HepG2 (cell line): ENCODE data around the gene EXOC6B. TPM values are rescaled to one million over a fixed set of nuclear protein-coding genes. Genes with fewer than 3 reads are reported as not detected.
A peak's percentile ranks its signal among the peaks of the same experiment; 100 is the strongest.

ENCODE experiments used
- KLF6 ChIP-seq: IDR thresholded peaks from 2 replicates; pipeline ENCODE4 v1.8.0; 2016; ENCODE audit warnings: missing biosample characterization, missing genetic modification reagents
- KMT2B ChIP-seq: IDR thresholded peaks from 2 replicates; pipeline ENCODE4 v1.6.1; 2016; ENCODE audit warnings: missing genetic modification reagents, missing compliant biosample characterization
- MTF1 ChIP-seq: sonication (generic); formaldehyde crosslinking; IDR thresholded peaks from 2 replicates; pipeline ENCODE4 v1.5.0; 2020; ENCODE audit warnings: missing genetic modification reagents
- RXRB ChIP-seq: IDR thresholded peaks from 2 replicates; pipeline ENCODE4 v1.6.1; 2016; ENCODE audit warnings: borderline replicate concordance, missing genetic modification reagents, missing compliant biosample characterization
- SIN3B ChIP-seq: fragments of 150-350 bp; IDR thresholded peaks from 2 replicates; pipeline ENCODE4 v1.6.1; 2014; ENCODE audit warnings: low read length
- ZBTB20 ChIP-seq: sonication (generic); formaldehyde crosslinking; IDR thresholded peaks from 2 replicates; pipeline ENCODE4 v1.8.1; 2023; ENCODE audit warnings: missing genetic modification reagents, low read depth, mild to moderate bottlenecking, borderline replicate concordance
- ZNF451 ChIP-seq: sonication (generic); formaldehyde crosslinking; IDR thresholded peaks from 2 replicates; pipeline ENCODE4 v1.5.0; 2020; ENCODE audit warnings: mild to moderate bottlenecking, missing genetic modification reagents
- ZNF543 ChIP-seq: sonication (generic); formaldehyde crosslinking; IDR thresholded peaks from 2 replicates; pipeline ENCODE4 v1.4.0; 2020; ENCODE audit warnings: mild to moderate bottlenecking, missing genetic modification reagents
- ZNF746 ChIP-seq: sonication (generic); formaldehyde crosslinking; IDR thresholded peaks from 2 replicates; pipeline ENCODE4 v1.8.0; 2022; ENCODE audit warnings: mild to moderate bottlenecking, missing genetic modification reagents
- ZNF75D ChIP-seq: sonication (generic); formaldehyde crosslinking; IDR thresholded peaks from 2 replicates; pipeline ENCODE4 v1.8.1; 2023; ENCODE audit warnings: missing genetic modification reagents, mild to moderate bottlenecking, borderline replicate concordance
- ZNF788 ChIP-seq: sonication (generic); formaldehyde crosslinking; IDR thresholded peaks from 2 replicates; pipeline ENCODE4 v1.5.0; 2020; ENCODE audit warnings: mild to moderate bottlenecking, missing genetic modification reagents, borderline replicate concordance
- polyA plus RNA-seq, 8 experiments: library from polyadenylated mRNA; depleted of rRNA in 3 of 8; stranded (reverse) in 7 of 8; unstranded in 1 of 8; fragments of >200 nt; fragmentation: Illumina TruSeq in 4 of 8; extraction: Trizol in 4 of 8; gene quantifications; 2 replicates each; pipeline versions ENCODE4 v1.2.1 to v1.2.3, GENCODE V29; 2011 to 2016; ENCODE audit warnings: low read depth in 4 of 8, missing spikeins in 1 of 8, mixed read lengths in 1 of 8; ENCODE audit not compliant: insufficient read depth in 1 of 8
- total RNA-seq, 5 experiments: library from RNA; depleted of rRNA; stranded (reverse); fragments of >200 nt; fragmentation: Illumina TruSeq; extraction: Trizol; gene quantifications; 2 replicates each; pipeline ENCODE4 v1.2.3, GENCODE V29; 2016; ENCODE audit warnings: low read depth in 1 of 5
- TF ChIP-seq, protein P1 (sequence below): sonication (generic); formaldehyde crosslinking; IDR thresholded peaks from 2 replicates; pipeline ENCODE4 v1.5.1; 2020; ENCODE audit warnings: missing genetic modification reagents, mild to moderate bottlenecking, borderline replicate concordance
- TF ChIP-seq, protein P2 (sequence below): sonication (generic); formaldehyde crosslinking; conservative IDR thresholded peaks from 2 replicates; pipeline ENCODE4 v1.4.0; 2020; ENCODE audit warnings: mild to moderate bottlenecking, missing genetic modification reagents, moderate library complexity
- TF ChIP-seq, protein P3 (sequence below): sonication (generic); formaldehyde crosslinking; IDR thresholded peaks from 2 replicates; pipeline ENCODE4 v1.8.1; 2022; ENCODE audit warnings: low read depth, mild to moderate bottlenecking, missing genetic modification reagents
- TF ChIP-seq, protein P4 (sequence below): sonication (generic); formaldehyde crosslinking; IDR thresholded peaks from 2 replicates; pipeline ENCODE4 v1.4.0; 2020; ENCODE audit warnings: missing genetic modification reagents, borderline replicate concordance

EXOC6B gene
- total and polyA plus RNA-seq, 2 of the 13 experiments (the other 11 are each of a cell fraction or from before 2014, with no cell fraction given), result 9.1 to 15.9 TPM

DNA sequence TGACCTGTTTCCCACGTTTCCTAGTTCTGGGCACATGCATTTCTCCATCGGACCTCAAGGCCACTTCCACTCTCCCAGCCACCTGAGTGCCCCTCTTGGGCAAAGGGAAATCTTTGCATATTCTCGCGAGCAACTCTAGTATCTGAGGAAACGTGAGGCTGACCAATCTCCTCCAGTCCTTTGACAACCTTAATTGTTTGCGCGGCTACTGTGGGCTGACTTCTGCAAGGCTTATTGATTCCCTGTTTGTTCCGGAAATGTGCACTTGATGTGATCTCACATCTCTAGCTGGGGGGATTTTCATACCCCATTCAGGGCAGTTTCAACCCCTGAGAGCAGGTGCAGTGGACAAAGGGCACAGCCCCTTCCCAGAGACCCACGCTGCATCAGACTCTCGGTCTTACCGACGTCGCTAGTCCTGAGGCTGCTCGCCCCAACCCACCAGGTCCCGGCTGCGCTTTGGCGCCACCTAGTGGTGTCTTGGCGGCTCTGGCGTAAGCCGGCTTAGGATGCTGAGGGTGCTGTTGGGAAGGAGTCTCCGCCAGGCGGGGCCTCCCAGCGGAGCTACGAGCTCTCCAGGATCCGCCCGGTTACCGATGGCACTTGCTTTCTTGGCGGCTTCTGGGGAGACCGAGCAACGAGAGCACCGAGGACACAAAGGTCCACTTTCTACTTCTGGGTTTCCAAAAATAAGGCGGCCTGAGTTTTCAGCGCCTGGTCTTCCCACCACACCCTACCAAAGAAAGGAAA, 36.6 kb upstream of the EXOC6B start (continued):
- TF ChIP-seq, protein P1, sequence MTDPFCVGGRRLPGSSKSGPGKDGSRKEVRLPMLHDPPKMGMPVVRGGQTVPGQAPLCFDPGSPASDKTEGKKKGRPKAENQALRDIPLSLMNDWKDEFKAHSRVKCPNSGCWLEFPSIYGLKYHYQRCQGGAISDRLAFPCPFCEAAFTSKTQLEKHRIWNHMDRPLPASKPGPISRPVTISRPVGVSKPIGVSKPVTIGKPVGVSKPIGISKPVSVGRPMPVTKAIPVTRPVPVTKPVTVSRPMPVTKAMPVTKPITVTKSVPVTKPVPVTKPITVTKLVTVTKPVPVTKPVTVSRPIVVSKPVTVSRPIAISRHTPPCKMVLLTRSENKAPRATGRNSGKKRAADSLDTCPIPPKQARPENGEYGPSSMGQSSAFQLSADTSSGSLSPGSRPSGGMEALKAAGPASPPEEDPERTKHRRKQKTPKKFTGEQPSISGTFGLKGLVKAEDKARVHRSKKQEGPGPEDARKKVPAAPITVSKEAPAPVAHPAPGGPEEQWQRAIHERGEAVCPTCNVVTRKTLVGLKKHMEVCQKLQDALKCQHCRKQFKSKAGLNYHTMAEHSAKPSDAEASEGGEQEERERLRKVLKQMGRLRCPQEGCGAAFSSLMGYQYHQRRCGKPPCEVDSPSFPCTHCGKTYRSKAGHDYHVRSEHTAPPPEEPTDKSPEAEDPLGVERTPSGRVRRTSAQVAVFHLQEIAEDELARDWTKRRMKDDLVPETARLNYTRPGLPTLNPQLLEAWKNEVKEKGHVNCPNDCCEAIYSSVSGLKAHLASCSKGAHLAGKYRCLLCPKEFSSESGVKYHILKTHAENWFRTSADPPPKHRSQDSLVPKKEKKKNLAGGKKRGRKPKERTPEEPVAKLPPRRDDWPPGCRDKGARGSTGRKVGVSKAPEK (CRISPR knock-in tag), result no peak; the same call in 1 of the 2 replicates
- TF ChIP-seq ZNF75D (no peak), ZBTB20 (no peak), ZNF543 (CRISPR knock-in tag) (peak; percentile 87; the same call in 1 of the 2 replicates), ZNF746 (no peak), ZNF451 (CRISPR knock-in tag) (0 out of 2 replicates have a peak, but pooled peaks have one; percentile 62), MTF1 (CRISPR knock-in tag) (no peak), ZNF788 (CRISPR knock-in tag) (peak; percentile 95), KMT2B (CRISPR knock-in tag) (peak; percentile 58; the same call in 1 of the 2 replicates), SIN3B (no peak), RXRB (CRISPR knock-in tag) (peak; percentile 56; the same call in 1 of the 2 replicates), KLF6 (CRISPR knock-in tag) (no peak)
- TF ChIP-seq, protein P2, sequence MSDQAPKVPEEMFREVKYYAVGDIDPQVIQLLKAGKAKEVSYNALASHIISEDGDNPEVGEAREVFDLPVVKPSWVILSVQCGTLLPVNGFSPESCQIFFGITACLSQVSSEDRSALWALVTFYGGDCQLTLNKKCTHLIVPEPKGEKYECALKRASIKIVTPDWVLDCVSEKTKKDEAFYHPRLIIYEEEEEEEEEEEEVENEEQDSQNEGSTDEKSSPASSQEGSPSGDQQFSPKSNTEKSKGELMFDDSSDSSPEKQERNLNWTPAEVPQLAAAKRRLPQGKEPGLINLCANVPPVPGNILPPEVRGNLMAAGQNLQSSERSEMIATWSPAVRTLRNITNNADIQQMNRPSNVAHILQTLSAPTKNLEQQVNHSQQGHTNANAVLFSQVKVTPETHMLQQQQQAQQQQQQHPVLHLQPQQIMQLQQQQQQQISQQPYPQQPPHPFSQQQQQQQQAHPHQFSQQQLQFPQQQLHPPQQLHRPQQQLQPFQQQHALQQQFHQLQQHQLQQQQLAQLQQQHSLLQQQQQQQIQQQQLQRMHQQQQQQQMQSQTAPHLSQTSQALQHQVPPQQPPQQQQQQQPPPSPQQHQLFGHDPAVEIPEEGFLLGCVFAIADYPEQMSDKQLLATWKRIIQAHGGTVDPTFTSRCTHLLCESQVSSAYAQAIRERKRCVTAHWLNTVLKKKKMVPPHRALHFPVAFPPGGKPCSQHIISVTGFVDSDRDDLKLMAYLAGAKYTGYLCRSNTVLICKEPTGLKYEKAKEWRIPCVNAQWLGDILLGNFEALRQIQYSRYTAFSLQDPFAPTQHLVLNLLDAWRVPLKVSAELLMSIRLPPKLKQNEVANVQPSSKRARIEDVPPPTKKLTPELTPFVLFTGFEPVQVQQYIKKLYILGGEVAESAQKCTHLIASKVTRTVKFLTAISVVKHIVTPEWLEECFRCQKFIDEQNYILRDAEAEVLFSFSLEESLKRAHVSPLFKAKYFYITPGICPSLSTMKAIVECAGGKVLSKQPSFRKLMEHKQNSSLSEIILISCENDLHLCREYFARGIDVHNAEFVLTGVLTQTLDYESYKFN (CRISPR knock-in tag), result peak; percentile 48; the same call in 1 of the 2 replicates
- TF ChIP-seq, protein P3, sequence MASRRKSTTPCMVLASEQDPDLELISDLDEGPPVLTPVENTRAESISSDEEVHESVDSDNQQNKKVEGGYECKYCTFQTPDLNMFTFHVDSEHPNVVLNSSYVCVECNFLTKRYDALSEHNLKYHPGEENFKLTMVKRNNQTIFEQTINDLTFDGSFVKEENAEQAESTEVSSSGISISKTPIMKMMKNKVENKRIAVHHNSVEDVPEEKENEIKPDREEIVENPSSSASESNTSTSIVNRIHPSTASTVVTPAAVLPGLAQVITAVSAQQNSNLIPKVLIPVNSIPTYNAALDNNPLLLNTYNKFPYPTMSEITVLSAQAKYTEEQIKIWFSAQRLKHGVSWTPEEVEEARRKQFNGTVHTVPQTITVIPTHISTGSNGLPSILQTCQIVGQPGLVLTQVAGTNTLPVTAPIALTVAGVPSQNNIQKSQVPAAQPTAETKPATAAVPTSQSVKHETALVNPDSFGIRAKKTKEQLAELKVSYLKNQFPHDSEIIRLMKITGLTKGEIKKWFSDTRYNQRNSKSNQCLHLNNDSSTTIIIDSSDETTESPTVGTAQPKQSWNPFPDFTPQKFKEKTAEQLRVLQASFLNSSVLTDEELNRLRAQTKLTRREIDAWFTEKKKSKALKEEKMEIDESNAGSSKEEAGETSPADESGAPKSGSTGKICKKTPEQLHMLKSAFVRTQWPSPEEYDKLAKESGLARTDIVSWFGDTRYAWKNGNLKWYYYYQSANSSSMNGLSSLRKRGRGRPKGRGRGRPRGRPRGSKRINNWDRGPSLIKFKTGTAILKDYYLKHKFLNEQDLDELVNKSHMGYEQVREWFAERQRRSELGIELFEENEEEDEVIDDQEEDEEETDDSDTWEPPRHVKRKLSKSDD, result no peak
- TF ChIP-seq, protein P4, sequence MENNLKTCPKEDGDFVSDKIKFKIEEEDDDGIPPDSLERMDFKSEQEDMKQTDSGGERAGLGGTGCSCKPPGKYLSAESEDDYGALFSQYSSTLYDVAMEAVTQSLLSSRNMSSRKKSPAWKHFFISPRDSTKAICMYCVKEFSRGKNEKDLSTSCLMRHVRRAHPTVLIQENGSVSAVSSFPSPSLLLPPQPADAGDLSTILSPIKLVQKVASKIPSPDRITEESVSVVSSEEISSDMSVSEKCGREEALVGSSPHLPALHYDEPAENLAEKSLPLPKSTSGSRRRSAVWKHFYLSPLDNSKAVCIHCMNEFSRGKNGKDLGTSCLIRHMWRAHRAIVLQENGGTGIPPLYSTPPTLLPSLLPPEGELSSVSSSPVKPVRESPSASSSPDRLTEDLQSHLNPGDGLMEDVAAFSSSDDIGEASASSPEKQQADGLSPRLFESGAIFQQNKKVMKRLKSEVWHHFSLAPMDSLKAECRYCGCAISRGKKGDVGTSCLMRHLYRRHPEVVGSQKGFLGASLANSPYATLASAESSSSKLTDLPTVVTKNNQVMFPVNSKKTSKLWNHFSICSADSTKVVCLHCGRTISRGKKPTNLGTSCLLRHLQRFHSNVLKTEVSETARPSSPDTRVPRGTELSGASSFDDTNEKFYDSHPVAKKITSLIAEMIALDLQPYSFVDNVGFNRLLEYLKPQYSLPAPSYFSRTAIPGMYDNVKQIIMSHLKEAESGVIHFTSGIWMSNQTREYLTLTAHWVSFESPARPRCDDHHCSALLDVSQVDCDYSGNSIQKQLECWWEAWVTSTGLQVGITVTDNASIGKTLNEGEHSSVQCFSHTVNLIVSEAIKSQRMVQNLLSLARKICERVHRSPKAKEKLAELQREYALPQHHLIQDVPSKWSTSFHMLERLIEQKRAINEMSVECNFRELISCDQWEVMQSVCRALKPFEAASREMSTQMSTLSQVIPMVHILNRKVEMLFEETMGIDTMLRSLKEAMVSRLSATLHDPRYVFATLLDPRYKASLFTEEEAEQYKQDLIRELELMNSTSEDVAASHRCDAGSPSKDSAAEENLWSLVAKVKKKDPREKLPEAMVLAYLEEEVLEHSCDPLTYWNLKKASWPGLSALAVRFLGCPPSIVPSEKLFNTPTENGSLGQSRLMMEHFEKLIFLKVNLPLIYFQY (CRISPR knock-in tag), result peak; percentile 76; the same call in 1 of the 2 replicates
